K562 (cell line): ENCODE results near the gene RETREG1. TPM values are rescaled to one million over a fixed set of nuclear protein-coding genes. Genes with fewer than 3 reads are reported as not detected.

ENCODE experiments used
- ATAC-seq: fragments of 200-7000 bp; cut with Tn5 transposase; 3 replicates; pipeline ENCODE4 v1.9.1; 2020; ENCODE audit warnings: moderate library complexity
- BruUV-seq: library from RNA; stranded (reverse); fragments of 400-500 nt; replicated peaks from 2 replicates; lab custom pipeline; 2021; lab: Mats Ljungman, UMichigan
- CTCF ChIA-PET: fragments of 300-600 bp; formaldehyde crosslinking; extraction: SDS; loops from one replicate; lab custom pipeline; 2021; ENCODE audit warnings: low intra/inter-chr PET ratio; lab: Yijun Ruan, JAX
- POLR2A ChIA-PET: fragments of 300-600, 350-650 bp; sonication (Branson Sonifier 250); formaldehyde crosslinking; extraction: SDS; loops from one replicate; lab custom pipeline; 2021; ENCODE audit warnings: antibody characterized with exemption, inconsistent platforms; lab: Yijun Ruan, JAX
- DNase-seq, 4 experiments: peaks; one replicate each; pipeline versions ENCODE4 v3.0.0 to v3.0.0-alpha.2; 2011 to 2018; ENCODE audit warnings: low spot score in 3 of 4, mixed read lengths in 3 of 4; ENCODE audit errors: extremely low read depth in 1 of 4
- FAIRE-seq: peaks from 2 replicates; lab custom pipeline; 2011; peaks lifted over from hg19 to GRCh38; lab: Jason Lieb, UNC
- H2AFZ ChIP-seq: 2 replicates; pipeline ENCODE4 v1.6.0; 2011; ENCODE audit warnings: low read depth, low read length, control low read depth, inconsistent platforms
- H3K27ac ChIP-seq: fragments of 200-600 bp; 3 replicates; pipeline ENCODE4 v1.8.0; 2011; ENCODE audit warnings: low read depth, mild to moderate bottlenecking, control low read depth, inconsistent platforms, low read length, moderate library complexity, mixed read lengths; ENCODE audit errors: extremely low read depth
- H3K27me3 ChIP-seq, 2 experiments: fragments of 300-600 bp in 1 of 2; 2 replicates in 1 of 2; 3 replicates in 1 of 2; pipeline versions ENCODE4 v1.6.0 to v1.8.0; 2011; ENCODE audit warnings: inconsistent platforms in 2 of 2, low read length in 2 of 2, mild to moderate bottlenecking in 1 of 2, mixed read lengths in 1 of 2, moderate library complexity in 1 of 2; ENCODE audit not compliant: control insufficient read depth in 2 of 2, insufficient read depth in 2 of 2
- H3K36me3 ChIP-seq: fragments of 300-600 bp; 3 replicates; pipeline ENCODE4 v1.8.0; 2011; ENCODE audit warnings: mild to moderate bottlenecking, low read length, inconsistent platforms; ENCODE audit not compliant: control insufficient read depth, insufficient read depth
- H3K4me1 ChIP-seq, 2 experiments: fragments of 200-600 bp in 1 of 2; replicated peaks in 1 of 2; 2 replicates in 1 of 2; 3 replicates in 1 of 2; pipeline versions ENCODE4 v1.5.1 to v1.8.0; 2011; ENCODE audit warnings: inconsistent platforms in 2 of 2, low read length in 2 of 2, mild to moderate bottlenecking in 1 of 2, mixed read lengths in 1 of 2, moderate library complexity in 1 of 2; ENCODE audit not compliant: control insufficient read depth in 2 of 2, insufficient read depth in 2 of 2
- H3K4me2 ChIP-seq: 2 replicates; pipeline ENCODE4 v1.6.1; 2011; ENCODE audit warnings: low read length, control low read depth, inconsistent platforms, mixed read lengths; ENCODE audit not compliant: insufficient read depth
- H3K4me3 ChIP-seq: fragments of 200-600 bp; sonication (generic), shearing (Covaris generic); 2 replicates; pipeline ENCODE4 v1.5.1; 2016; ENCODE audit warnings: control low read depth, inconsistent platforms
- H3K79me2 ChIP-seq: fragments of 200-600 bp; 3 replicates; pipeline ENCODE4 v1.8.0; 2011; ENCODE audit warnings: low read length, inconsistent platforms; ENCODE audit not compliant: control insufficient read depth, insufficient read depth
- H3K9ac ChIP-seq, 2 experiments: 2 replicates each; pipeline versions ENCODE4 v1.6.0 to v1.6.1; 2011; ENCODE audit warnings: low read depth in 2 of 2, low read length in 2 of 2, control low read depth in 1 of 2, inconsistent platforms in 1 of 2, mild to moderate bottlenecking in 1 of 2, mixed read lengths in 1 of 2; ENCODE audit not compliant: insufficient read depth in 1 of 2
- H3K9me1 ChIP-seq: one replicate; pipeline ENCODE4 v1.6.0; 2011; ENCODE audit warnings: inconsistent platforms, mild to moderate bottlenecking, low read length, moderate library complexity; ENCODE audit not compliant: control insufficient read depth, insufficient read depth
- H3K9me3 ChIP-seq: replicated peaks from 2 replicates; pipeline ENCODE4 v1.5.1; 2011; ENCODE audit warnings: low read depth, low read length, inconsistent platforms; ENCODE audit not compliant: control insufficient read depth, insufficient read depth
- H4K20me1 ChIP-seq: replicated peaks from 2 replicates; pipeline ENCODE4 v1.6.1; 2011; ENCODE audit warnings: low read length, inconsistent platforms, mixed read lengths; ENCODE audit not compliant: control insufficient read depth, insufficient read depth
- CHCHD3 ChIP-seq: fragments of 250-450 bp; sonication (Bioruptor Pico); IDR thresholded peaks from 2 replicates; pipeline ENCODE4 v2.1.2; 2022; ENCODE audit warnings: mild to moderate bottlenecking
- KLF13 ChIP-seq: fragments of 450-650 bp; IDR thresholded peaks from 2 replicates; pipeline ENCODE4 v1.6.1; 2016; ENCODE audit warnings: missing genetic modification characterization, low read depth, mild to moderate bottlenecking, missing compliant biosample characterization, moderate library complexity, borderline replicate concordance
- REST ChIP-seq, 2 experiments: fragments of 450-650 bp; formaldehyde crosslinking in 1 of 2; IDR thresholded peaks; 2 replicates each; pipeline versions ENCODE4 v1.4.0 to v1.6.1; 2014 to 2020; ENCODE audit warnings: mild to moderate bottlenecking in 2 of 2, borderline replicate concordance in 1 of 2, low read depth in 1 of 2
- SETDB1 ChIP-seq: IDR thresholded peaks from one replicate; pipeline ENCODE4 v1.6.1; 2012; ENCODE audit warnings: low read length, control low read depth, inconsistent platforms
- SMAD1 ChIP-seq: fragments of 150-350 bp; IDR thresholded peaks from 2 replicates; pipeline ENCODE4 v1.6.1; 2014; ENCODE audit warnings: low read length, low read depth; ENCODE audit not compliant: partially characterized antibody
- SRSF9 ChIP-seq: fragments of 200-400 bp; formaldehyde crosslinking; IDR thresholded peaks from 2 replicates; pipeline ENCODE4 v1.6.1; 2017; ENCODE audit warnings: low read depth, low read length, borderline replicate concordance
- ZNF75A ChIP-seq: fragments of 450-650 bp; formaldehyde crosslinking; IDR thresholded peaks from 2 replicates; pipeline ENCODE4 v1.4.0; 2020; ENCODE audit warnings: mild to moderate bottlenecking
- WGBS: fragments of 100-300 bp; shearing (Covaris generic); methylation state at CpG from one replicate; pipeline ENCODE4 v1.1.6; 2016; ENCODE audit warnings: low coverage, mixed read lengths; ENCODE audit not compliant: insufficient coverage; ENCODE audit errors: missing lambda C conversion rate; 5-methylcytosine and 5-hydroxymethylcytosine counted together
- in situ Hi-C: fragments of 300-500 bp; cut with MboI; formaldehyde crosslinking; loops from 4 replicates; pipeline ENCODE4 v1.15.0; 2018; ENCODE audit warnings: inconsistent platforms, mixed read lengths
- intact Hi-C: fragments of 100-400 bp; cut with micrococcal nuclease; formaldehyde crosslinking; loops from 2 replicates; pipeline ENCODE4 v1.14.2; 2022
- polyA plus RNA-seq, 8 experiments: library from polyadenylated mRNA; depleted of rRNA in 4 of 8; stranded (reverse) in 5 of 8; unstranded in 3 of 8; fragments of >200 nt; fragmentation: Nextera tagmentation in 2 of 8; fragmentation: Illumina TruSeq in 1 of 8; extraction: Ambion mirVana in 2 of 8; extraction: Trizol in 1 of 8; gene quantifications; 2 replicates each; pipeline versions ENCODE4 v1.2.1 to v1.2.3, GENCODE V29; 2011 to 2014; ENCODE audit warnings: inconsistent platforms in 1 of 8, missing spikeins in 1 of 8
- total RNA-seq, 7 experiments: library from RNA; depleted of rRNA in 6 of 7; stranded (reverse); fragments of >200 nt in 6 of 7; fragmentation: Illumina TruSeq in 2 of 7; extraction: Trizol in 2 of 7; gene quantifications; 2 replicates each; pipeline versions ENCODE4 v1.2.1 to v1.2.3, GENCODE V29; 2011 to 2021; ENCODE audit warnings: low replicate concordance in 1 of 7

RETREG1 gene
- total and polyA plus RNA-seq, 9 of the 15 experiments (the other 6 are each of a cell fraction or from before 2014, with no cell fraction given), result 0.01 to 0.20 (median 0.08) TPM; not detected in 5

GRCh38 chr5:16586556-16586955 lies 30.2 kb downstream of the RETREG1 start:
- no peaks in the 10 kb centered on the region for H4K20me1 ChIP-seq
- no peaks in the 10 kb centered on the region for H3K9me1 ChIP-seq
- H2AFZ ChIP-seq, result no peak overlapping the region
- no peak for ATAC-seq
- TF ChIP-seq SMAD1 (no peak), SETDB1 (no peak), SRSF9 (no peak)
- TF ChIP-seq, all 486 proteins: peak for 0
- Histone ChIP-seq H3K36me3 (no peaks in the 10 kb centered on the region), H3K9ac (no peak overlapping the region), H3K4me3 (no peak overlapping the region), H3K27ac (no peak overlapping the region), H3K9me3 (no peaks in the 10 kb centered on the region), H3K4me2 (no peak overlapping the region), H3K27me3 (peaks cover 0 to 8% of the 10 kb centered on the region in 2 experiments; a peak in 1 of 5 replicates), H3K4me1 (no peaks in the 10 kb centered on the region), H3K79me2 (no peaks in the 10 kb centered on the region)
- CTCF ChIA-PET, result no interaction called here
- DNase-seq, result no peak
- no peak for FAIRE-seq
- BruUV-seq, result no TSS peak
- intact Hi-C loops (no loop called here), in situ Hi-C loops (no loop called here)
- POLR2A ChIA-PET, result no interaction called here
- WGBS, result 2% methylated on average over 3 of the region's 3 CpGs

GRCh38 chr5:16585041-16585667 lies 31.6 kb downstream of the RETREG1 start:
- BruUV-seq, result no TSS peak
- TF ChIP-seq KLF13 (no peak), REST (IDR thresholded peaks at IDR 0.05; ENCODE audit: borderline replicate concordance) (peak; percentile 11; the same call in 1 of the 2 replicates), REST (CRISPR knock-in tag; IDR thresholded peaks at IDR 0.05; ENCODE audit: low read depth) (no peak), ZNF75A (CRISPR knock-in tag) (no peak), CHCHD3 (CRISPR knock-in tag) (no peak)

More at GRCh38 chr5:16585041-16585667, 31.6 kb downstream of the RETREG1 start:
- FAIRE-seq, result peak; percentile 80
- peak; percentile 94 for ATAC-seq
- intact Hi-C loops (no loop called here), in situ Hi-C loops (no loop called here)
- Histone ChIP-seq H3K9me3 (no peaks in the 10 kb centered on the region), H3K79me2 (no peaks in the 10 kb centered on the region), H3K9me1 (no peaks in the 10 kb centered on the region), H3K27me3 (peaks cover 0 to 11% of the 10 kb centered on the region in 2 experiments; a peak in 1 of 5 replicates), H3K4me2 (no peak overlapping the region), H3K4me3 (no peak overlapping the region), H3K9ac (no peak overlapping the region), H3K4me1 (no peaks in the 10 kb centered on the region), H4K20me1 (no peaks in the 10 kb centered on the region), H3K27ac (no peak overlapping the region), H2AFZ (no peak overlapping the region), H3K36me3 (no peaks in the 10 kb centered on the region)
- peak; percentile 11 to 54 (median 50) for DNase-seq
- ChIA-PET CTCF (no interaction called here), POLR2A (interaction anchor here (0.8 kb wide), 1 partner anchor 1369 kb away, joined by 3 read pairs; no protein-coding TSS in a partner anchor)
- WGBS, result 5% methylated on average over 4 of the region's 4 CpGs
